AG08395 (cell line): ENCODE measurements around the gene RABGAP1.

Experiments
- DNase-seq: peaks from one replicate; pipeline ENCODE4 v3.0.0; 2012; ENCODE audit warnings: mixed read lengths, low spot score

Gene RABGAP1

DNA sequence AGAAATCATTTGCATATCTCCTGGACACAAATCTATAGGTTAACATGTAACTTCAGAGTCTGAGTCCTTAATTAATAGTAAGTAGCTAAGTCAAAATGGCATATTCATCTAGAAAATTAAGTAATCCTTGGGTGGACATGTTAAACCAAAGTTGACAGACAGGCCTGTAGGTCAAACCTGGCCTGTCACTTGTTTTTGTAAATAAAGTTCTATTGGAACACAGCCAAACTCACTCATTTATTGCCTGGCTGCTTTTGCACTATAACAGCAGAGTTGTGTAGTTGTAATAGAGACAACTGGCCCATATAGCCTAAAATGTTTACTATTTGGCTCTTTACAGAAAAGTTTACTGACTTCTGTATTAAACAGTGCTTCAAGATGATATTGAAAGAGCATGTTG, 68.1 kb downstream of the RABGAP1 start:
- DNase-seq, result no peak

- DNase-seq, result no peak
Observed at GRCh38 chr9:123011380-123011779, 70.6 kb downstream of the RABGAP1 start.

DNA sequence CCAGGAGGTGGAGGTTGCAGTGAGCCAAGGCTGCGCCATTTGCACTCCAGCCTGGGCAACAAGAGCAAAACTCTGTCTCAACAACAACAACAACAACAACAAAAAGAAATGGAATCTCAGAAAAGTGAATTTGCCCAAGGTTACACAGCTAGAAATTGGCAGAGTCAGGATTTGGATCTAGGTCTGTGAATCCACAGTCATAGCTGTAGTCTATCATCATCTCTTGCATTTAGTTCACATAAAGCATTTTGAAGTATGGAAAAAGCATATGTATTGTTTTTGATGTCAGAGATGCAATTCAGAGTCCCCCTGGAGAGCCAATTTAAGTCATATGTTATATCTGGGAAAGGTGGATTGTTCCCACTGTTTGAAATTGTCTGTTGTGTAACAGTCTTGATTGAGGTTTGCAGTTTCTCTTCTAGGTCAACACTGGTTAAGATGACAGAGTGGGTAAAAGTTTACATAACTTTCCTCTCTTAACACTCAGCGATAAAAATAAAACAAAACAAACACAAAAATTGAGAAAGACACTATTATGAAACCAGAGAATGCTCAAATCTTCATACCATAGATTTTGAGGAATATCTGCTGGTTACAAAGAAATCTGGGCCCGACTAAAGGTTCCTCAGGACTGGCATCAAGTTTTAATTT, 71.2 kb downstream of the RABGAP1 start:
- DNase-seq, result no peak

- no peak for DNase-seq
Observed at GRCh38 chr9:123016631-123017030, 75.8 kb downstream of the RABGAP1 start.

GRCh38 chr9:123020796-123021195, 80.0 kb downstream of the RABGAP1 start:
- no peak for DNase-seq

DNA sequence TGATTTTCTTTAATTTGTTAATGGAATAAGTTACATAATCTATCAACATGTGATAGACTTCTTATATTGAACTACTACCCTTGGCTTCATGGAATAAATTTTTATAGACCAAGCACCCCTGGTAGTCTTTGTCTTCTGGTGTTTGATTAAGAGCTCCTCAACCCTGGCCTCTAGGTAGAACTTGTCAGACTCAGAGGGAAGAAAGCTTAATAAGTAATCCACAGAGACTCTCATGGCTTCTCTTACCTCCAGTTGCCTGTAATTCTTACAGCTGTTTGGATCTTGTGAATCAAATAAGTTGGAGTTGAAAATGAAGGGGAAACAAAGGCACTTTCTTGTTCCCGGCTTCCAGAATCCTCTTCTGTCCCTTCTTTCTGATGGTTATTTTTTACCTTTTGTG, 85.6 kb downstream of the RABGAP1 start:
- DNase-seq, result no peak

GRCh38 chr9:123027517-123027916, 86.7 kb downstream of the RABGAP1 start:
- DNase-seq, result no peak

DNA sequence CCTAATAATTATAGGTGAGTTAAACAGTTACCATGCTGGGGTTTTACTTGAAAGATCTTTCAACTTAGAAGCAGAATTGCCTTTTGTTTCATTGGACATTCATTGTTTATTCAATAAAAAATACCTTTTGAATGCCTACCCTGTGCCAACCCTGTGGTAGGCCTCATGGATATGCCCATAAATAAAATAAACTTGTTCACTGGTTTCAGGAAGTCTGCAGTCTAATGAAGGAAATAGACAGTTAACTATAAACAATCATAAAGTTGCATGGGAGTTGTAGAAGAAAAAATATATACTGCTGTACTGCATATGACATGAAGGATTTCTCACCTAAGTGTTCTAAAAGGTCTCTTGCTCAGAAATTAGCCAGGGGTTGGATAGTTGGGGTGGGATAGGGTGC, 87.3 kb downstream of the RABGAP1 start:
- no peak for DNase-seq

DNA sequence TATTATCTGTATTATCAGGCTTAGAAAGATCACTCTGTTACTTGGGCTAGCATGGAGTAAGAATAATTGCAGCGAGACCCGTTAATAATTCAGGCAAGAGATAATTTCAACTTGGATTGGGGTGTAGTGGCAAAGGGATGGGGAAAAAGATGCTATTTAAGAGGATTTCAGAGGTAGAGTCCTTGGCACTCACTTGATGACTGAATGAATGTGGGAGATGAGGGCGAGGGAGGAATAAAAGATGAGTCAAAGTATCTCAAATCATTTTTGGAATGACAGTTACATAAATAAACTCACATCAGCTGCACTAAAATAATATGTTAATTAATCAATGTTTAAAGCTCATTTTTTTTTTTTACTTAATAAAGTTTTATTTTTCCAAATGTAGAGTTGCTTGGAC, 88.2 kb downstream of the RABGAP1 start:
- no peak for DNase-seq

DNA sequence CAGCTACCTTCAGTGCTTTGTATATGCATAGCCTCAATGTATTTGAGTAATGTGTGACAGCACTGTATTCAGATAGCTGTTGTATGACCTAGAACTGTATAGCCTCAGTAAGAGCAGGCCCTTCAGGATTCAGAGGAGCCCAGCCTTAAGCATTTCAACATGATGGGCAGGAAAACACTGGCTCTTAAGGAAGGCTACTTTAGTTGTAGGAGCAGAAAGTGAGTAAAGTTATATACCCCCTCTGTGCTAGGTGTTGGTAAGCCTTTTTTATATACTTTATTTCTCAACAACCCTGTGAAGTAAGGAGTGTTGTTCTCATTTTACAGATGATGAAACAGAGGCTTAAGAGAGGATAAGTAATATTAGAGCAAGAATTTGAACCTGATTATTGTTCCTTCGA, 91.1 kb downstream of the RABGAP1 start:
- DNase-seq, result no peak

GRCh38 chr9:123033352-123033751, 92.5 kb downstream of the RABGAP1 start, which contains the start of gene GPR21:
Gene GPR21 (plus strand): TSS chr9:123033667. CDS start chr9:123034567, 900 bp downstream.
- DNase-seq, result no peak

- DNase-seq, result no peak
Observed at GRCh38 chr9:123033864-123034601, 93.2 kb downstream of the RABGAP1 start.

DNA sequence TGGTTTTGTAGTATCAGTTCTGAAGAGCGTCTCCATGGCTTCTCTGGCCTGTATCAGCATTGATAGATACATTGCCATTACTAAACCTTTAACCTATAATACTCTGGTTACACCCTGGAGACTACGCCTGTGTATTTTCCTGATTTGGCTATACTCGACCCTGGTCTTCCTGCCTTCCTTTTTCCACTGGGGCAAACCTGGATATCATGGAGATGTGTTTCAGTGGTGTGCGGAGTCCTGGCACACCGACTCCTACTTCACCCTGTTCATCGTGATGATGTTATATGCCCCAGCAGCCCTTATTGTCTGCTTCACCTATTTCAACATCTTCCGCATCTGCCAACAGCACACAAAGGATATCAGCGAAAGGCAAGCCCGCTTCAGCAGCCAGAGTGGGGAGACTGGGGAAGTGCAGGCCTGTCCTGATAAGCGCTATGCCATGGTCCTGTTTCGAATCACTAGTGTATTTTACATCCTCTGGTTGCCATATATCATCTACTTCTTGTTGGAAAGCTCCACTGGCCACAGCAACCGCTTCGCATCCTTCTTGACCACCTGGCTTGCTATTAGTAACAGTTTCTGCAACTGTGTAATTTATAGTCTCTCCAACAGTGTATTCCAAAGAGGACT, 94.2 kb downstream of the RABGAP1 start:
- no peak for DNase-seq

DNA sequence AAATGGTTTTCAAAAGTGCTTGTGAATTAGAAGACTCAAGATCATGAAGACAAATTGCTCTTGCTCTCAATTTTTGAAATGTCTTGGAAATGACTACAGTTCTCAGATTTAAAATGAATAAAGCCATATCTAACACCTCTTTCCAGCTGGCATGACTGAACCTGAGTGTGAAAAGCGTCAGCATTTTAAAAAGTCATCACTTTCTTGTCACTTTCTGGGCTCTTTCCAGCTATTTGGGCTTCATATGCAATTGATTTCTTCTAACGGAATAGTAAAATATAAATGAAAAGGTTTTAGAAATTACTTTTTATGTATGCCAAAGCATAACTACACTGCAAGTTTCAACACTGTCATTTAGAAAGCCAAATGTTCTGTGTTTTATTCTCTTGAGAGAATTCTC, 95.0 kb downstream of the RABGAP1 start:
- no peak for DNase-seq

GRCh38 chr9:123036893-123037545, 96.2 kb downstream of the RABGAP1 start:
- no peak for DNase-seq

DNA sequence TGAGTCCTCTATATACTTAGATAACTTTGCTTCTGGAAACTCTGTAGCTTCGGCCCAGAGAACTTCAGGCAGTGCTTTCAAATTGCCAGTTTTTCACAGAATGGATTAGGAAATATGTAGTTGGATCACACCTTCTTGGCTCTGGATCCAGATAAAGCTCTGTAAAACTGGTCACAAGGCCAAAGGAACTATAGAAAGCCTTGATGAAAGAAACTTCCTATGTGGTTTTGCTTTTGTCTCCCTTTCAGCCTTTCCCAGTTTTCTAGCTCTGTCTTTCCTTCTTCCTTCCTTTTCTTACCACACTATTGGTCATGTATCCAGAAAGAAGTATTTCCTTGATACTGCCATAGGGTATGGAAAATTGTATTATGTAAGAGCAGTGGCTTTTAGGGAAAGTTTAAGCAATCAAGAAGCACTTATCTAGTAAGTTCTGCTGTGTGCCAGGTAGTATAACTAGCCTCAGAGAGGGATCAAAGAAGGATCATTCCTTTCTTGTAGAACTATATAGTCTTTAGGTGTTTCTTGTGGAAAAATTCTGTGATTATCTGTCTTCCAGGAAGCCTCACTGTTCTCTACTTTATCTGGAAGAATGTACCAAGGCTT, 98.9 kb downstream of the RABGAP1 start:
- DNase-seq, result no peak

DNA sequence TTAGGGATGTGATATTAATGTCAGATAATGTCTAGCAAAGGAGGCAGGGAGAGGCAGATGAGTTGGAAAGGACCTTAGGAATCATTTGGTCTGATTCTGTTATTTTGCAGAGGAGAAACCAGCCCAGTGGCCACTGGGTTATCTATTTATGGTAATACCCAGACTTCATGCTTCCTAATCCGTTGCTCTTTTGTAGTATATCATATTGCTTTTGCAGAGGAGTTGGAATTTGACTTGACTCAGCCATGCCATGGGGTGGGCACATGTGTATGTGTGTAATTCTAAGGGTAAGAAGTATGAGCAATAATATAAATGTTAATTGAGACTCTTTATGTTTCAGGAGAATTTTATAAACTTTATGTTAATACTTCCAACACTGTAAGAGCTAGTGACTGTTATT, 100.0 kb downstream of the RABGAP1 start:
- no peak for DNase-seq

DNA sequence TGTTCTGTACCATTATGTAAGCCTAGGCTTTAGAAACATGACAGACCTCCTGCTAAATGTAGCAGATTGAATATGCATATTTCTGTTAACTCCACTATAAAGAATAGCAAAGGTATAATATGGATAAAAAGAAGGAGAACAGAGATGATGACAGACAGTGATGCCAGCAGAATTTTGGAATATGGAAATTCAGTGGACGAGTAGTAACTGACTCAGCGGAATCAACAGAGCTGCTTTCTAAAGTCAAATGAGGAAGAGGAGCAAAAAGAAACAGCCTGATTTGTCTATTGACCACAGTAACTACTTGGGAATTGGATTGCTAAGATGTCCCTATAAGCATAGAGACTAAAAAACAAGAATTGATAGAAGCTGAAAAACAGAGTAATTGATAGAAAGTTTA, 100.7 kb downstream of the RABGAP1 start:
- DNase-seq, result no peak

- DNase-seq, result no peak
Observed at GRCh38 chr9:123043081-123043939, 102.5 kb downstream of the RABGAP1 start.

DNA sequence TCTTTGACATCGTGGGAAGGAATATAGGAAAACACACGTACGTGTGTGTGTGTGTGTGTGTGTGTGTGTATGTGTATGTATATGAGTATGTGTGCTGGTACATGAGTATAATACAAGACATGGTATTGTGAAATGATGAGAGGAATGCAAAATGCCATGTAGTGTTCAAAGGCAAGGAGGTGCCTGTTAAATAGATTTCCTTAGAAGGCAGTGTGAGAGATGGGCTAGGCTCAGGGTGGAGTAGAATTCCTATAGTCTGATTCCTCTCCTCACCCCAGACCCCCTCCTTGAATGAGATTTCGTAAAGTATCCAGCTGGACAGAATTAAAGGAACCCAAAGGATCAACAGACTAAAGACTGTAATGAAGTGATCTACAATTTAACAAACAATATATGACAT, 103.8 kb downstream of the RABGAP1 start:
- peak; percentile 53 for DNase-seq

- no peak for DNase-seq
Observed at GRCh38 chr9:123046406-123047195, 105.8 kb downstream of the RABGAP1 start.
